ENCODE results near the gene GPR85. TPM values are rescaled to one million over a fixed set of nuclear protein-coding genes. Genes with fewer than 3 reads are reported as not detected.
"Not testable (repeated sequence)": the region's sequence is repeated elsewhere in the genome, so short reads cannot be mapped to it uniquely, and the experiment has no call there.

GPR85 gene
- polyA plus RNA-seq, 2 of the 4 experiments (the other 2 are of a cell fraction) = 0.10 TPM; not detected in 1

GRCh38 chr7:113118074-113118959 lies 31.7 kb upstream of the GPR85 start, which contains the start of gene SMIM30 (continued):
- TF ChIP-seq HEYL (CRISPR knock-in tag; IDR thresholded peaks at IDR 0.05) (no peak), ZNF302 (CRISPR knock-in tag; IDR thresholded peaks at IDR 0.05) (no peak), MAX (IDR thresholded peaks at IDR 0.05) (peak; percentile 84), MAFK (IDR thresholded peaks at IDR 0.05; ENCODE audit: partially characterized antibody) (no peak), CBX8 (IDR thresholded peaks at IDR 0.05) (no peak), HOXB13 (CRISPR knock-in tag; IDR thresholded peaks at IDR 0.05; ENCODE audit: low read depth) (0 out of 2 replicates have a peak, but pooled peaks have one; percentile 22), NFE2L2 (conservative IDR thresholded peaks at IDR 0.05; ENCODE audit: low read length) (no peak), BHLHE40 (IDR thresholded peaks at IDR 0.05; ENCODE audit: low read depth, low read length) (no peak), HES2 (IDR thresholded peaks at IDR 0.05) (no peak)

- H3K4me1 ChIP-seq; FAIRE-seq; H3K9me3 ChIP-seq; CTCF ChIA-PET; ATAC-seq; DNase-seq (ENCODE audit: low read depth in 1 of 2, low spot score in 1 of 2): not testable (repeated sequence)
- peak overlapping the region; percentile 71 to 79 for H3K27ac ChIP-seq
- POLR2A ChIA-PET = interaction anchor here (0.6 to 1.1 kb wide), 3 partner anchors 8 to 20 kb away, joined by 3 to 10 read pairs (median 6); no protein-coding TSS in a partner anchor
- peak overlapping the region; percentile 85 for H3K4me2 ChIP-seq
- WGBS (ENCODE audit: missing lambda C conversion rate) = 80% methylated on average over 4 of the region's 4 CpGs
- H3K4me3 ChIP-seq = peak overlapping the region; percentile 71
Measured at GRCh38 chr7:113117374-113117774, 30.7 kb upstream of the GPR85 start.

- TF ChIP-seq RNF2 (IDR thresholded peaks at IDR 0.05; ENCODE audit: borderline replicate concordance, low read depth) (no peak), JUNB (IDR thresholded peaks at IDR 0.05) (no peak), E2F6 (IDR thresholded peaks at IDR 0.05; ENCODE audit: borderline replicate concordance, low read depth) (no peak), MAX (IDR thresholded peaks at IDR 0.05) (no peak), HOXA7 (CRISPR knock-in tag; IDR thresholded peaks at IDR 0.05) (no peak), CBX2 (IDR thresholded peaks at IDR 0.05; ENCODE audit: borderline replicate concordance, low read depth) (no peak), CHD2 (IDR thresholded peaks at IDR 0.05; ENCODE audit: low read length, partially characterized antibody) (no peak), NFE2L2 (conservative IDR thresholded peaks at IDR 0.05; ENCODE audit: low read length) (no peak), ELK1 (IDR thresholded peaks at IDR 0.05; ENCODE audit: low read depth, low read length) (no peak), RCOR1 (IDR thresholded peaks at IDR 0.05; ENCODE audit: low read depth, low read length) (no peak), ZC3H11A (IDR thresholded peaks at IDR 0.05) (no peak), CTCF (IDR thresholded peaks at IDR 0.05) (no peak), HEYL (CRISPR knock-in tag; IDR thresholded peaks at IDR 0.05) (no peak), MAFK (IDR thresholded peaks at IDR 0.05; ENCODE audit: partially characterized antibody) (no peak), BCL3 (IDR thresholded peaks at IDR 0.05) (no peak), FOXS1 (CRISPR knock-in tag; IDR thresholded peaks at IDR 0.05) (no peak), TFCP2L1 (CRISPR knock-in tag; IDR thresholded peaks at IDR 0.05) (no peak)
- 74% methylated on average over 2 of the region's 2 CpGs for WGBS (ENCODE audit: missing lambda C conversion rate)
- ATAC-seq = no peak
- Histone ChIP-seq H3K4me1 (0 out of 3 replicates have a peak, but pooled peaks cover 3% of the 10 kb centered on the region), H3K27ac (no peak overlapping the region), H3K4me2 (no peak overlapping the region), H3K9me3 (no peaks in the 10 kb centered on the region), H3K4me3 (no peak overlapping the region)
- DNase-seq (ENCODE audit: low read depth in 1 of 2, low spot score in 1 of 2) = peak in 1 of 2 experiments; percentile 19
- ChIA-PET POLR2A (no interaction called here), CTCF (interaction anchor here (0.9 to 1.7 kb wide), 2 partner anchors 17 to 308 kb away, joined by 4 read pairs; no protein-coding TSS in a partner anchor)
- FAIRE-seq = no peak
Measured at GRCh38 chr7:113113912-113114311, 27.3 kb upstream of the GPR85 start.
